Bone marrow (tissue), 2 donors: ENCODE results near the gene SRSF7.
"Not testable (repeated sequence)": the region's sequence is repeated elsewhere in the genome, so short reads cannot be mapped to it uniquely, and the experiment has no call there.

Source experiments
- DNase-seq, 2 donors: peaks; one replicate each; lab custom pipeline; 2025; lab: John Stamatoyannopoulos, UW

SRSF7 gene

DNA sequence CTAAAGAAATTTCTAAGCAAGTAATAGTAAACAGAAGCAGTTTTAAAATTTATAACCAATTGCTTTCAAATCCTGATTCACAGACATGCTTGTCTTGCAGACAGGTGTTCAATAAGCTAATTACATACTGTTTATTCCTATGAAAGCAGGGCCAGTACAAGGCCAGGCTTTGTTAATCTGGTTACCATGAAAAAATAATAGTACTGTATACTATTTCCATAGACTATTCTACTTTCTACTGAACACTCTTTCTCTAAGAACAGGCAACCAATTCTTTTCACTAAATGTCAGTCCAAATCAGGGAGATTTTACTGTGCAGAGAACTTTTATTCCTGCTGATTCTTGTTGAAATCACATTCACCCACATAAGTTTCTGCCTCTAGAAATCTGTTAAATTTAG lies 2.9 kb upstream of the SRSF7 start:
- DNase-seq = no peak

DNA sequence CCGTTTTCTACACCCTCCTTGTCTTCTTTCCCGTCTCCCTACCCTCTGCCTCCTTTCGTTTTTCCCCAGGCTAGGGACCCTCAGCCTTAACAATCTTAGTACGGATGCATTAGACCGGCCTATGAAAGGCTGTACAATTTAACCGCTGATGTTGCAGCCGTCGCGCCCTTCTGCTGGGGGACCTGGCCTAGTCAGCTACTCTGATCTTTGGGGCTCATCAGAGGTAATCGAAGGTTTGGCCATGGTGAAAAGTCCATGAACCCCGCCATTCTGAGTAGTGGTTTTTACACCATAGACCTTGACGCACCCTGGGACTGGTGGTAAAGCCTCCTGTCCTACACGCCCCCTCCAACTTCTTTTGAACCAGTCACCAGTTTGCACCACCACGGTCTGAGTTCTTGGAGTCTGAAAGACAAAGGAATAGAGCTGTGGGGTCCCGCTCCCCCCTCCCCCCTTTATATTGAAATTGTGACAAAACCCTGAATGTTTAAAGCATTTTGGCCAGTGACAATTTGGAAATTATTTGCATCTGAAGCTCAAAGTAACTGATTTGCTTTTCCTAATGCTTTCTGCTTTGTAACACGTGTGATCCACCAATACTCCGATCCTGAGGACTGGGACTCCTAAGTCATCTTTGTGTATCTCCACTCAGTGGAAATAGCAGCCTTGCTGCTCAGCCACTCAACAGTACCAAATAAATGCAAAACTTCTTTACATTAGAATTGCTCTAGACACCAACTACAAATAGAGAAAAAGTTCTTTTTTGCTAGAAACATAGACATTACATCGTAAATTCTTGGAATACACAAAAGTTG lies 642 bp upstream of the SRSF7 start:
- DNase-seq = no peak

DNA sequence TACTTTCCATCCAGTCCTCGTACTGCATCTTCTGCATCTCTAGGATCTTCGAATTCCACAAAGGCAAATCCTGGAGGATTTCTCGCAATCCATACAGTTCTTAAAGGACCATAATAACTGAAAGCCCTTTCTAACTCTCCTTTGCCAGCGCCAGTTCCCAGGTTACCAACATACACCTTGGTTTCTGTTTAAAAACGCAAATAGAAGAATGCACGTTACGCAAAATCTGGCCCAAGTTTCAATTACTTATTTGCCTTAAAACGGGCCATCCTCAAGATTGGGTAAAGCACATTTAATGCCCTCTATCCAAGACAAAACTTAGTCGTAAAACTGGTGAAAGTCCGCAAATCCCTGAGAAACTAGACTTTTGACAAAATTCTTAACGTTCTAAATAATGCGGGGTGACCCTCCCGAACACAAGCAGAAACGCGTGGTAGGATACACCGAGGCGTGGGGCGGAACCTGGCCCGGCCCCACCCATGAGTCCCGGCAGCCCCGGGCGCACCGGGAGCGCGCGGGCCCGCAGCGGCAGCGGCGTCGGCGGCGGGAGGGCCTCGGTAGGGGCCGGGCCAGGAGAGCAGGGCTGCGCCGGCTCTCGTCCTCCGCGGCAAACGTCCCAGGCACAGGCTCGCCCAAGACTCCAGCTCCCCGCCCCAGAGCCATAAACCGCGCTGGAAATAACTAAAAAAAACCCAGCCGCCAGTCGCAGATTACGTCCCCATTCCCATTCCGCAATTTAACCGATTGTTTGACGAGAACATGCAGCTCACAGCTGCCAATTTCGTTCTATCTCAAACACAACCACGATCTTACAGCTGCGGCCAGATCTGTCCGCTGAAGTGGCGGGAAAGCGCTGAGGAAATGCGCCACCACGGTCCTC lies 910 bp downstream of the SRSF7 start:
- no peak for DNase-seq

GRCh38 chr2:38748943-38749804 lies 2.0 kb downstream of the SRSF7 start:
- DNase-seq = no peak

DNA sequence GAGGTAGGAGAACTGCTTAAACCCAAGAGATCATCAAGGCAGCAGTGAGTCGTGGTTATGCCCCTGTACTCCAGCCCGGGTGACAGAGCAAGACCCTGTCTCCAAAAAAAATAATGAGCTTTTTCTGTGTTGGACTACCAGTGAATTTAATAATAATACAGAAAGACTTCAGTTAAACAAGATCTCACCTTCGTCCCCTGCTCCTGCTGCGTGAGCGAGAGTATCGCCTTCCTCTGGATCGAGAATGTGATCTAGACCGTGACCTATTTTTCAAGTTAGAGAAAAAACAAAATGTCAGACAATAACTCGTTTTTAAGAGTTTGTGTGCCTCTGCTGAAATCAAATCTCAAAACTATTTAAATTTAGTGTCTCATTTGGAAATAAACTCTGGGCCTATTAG lies 2.8 kb downstream of the SRSF7 start:
- DNase-seq = no peak

GRCh38 chr2:38747819-38748218 lies 3.3 kb downstream of the SRSF7 start:
- DNase-seq = no peak

- DNase-seq = no peak
These were observed 4.1 kb downstream of the SRSF7 start for GRCh38 chr2:38747007-38747424.

- no peak for DNase-seq
These were observed 5.9 kb downstream of the SRSF7 start for GRCh38 chr2:38745267-38745666.

- DNase-seq = no peak
These were observed 6.8 kb downstream of the SRSF7 start for GRCh38 chr2:38744399-38744780.

DNA sequence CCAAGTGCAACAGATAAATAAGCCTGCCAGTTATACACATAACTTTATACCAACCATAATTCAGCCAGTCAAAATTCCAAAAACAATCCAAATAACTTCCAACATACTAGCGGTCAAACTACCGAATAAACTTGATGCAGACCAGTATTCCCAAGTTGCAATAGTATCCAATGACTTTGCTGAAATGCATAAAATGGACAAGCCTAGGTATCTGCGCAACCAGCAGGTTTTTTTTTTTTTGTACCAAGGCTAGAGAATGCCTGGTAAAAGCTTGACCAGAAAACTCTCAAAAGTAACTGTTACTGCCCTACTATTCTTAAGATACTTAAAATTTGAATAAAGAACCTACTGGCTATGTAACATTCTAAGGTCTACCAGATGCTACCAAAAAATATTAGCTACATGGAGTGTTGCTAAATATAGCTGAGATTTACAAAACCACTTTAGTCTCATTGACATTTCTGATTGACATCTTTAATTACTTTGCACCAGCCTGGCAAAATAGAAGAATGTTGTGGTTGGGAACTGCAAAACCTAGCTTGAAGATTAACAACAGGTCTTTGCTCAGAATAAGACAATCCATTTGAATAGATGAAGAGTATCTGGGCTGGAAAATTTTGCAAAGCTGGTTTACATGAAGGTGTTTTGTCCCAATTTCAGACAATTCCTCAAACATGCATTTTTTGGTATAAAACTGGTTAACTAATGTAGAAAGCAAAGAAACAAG lies 7.3 kb downstream of the SRSF7 start:
- no peak for DNase-seq

- DNase-seq = no peak
These were observed 8.2 kb downstream of the SRSF7 start for GRCh38 chr2:38742797-38743559.

GRCh38 chr2:38740851-38741731 lies 10.1 kb downstream of the SRSF7 start:
- peak in 1 of 2 donors; percentile 46 for DNase-seq

- DNase-seq = no peak
These were observed 11.6 kb downstream of the SRSF7 start for GRCh38 chr2:38739524-38739923.

DNA sequence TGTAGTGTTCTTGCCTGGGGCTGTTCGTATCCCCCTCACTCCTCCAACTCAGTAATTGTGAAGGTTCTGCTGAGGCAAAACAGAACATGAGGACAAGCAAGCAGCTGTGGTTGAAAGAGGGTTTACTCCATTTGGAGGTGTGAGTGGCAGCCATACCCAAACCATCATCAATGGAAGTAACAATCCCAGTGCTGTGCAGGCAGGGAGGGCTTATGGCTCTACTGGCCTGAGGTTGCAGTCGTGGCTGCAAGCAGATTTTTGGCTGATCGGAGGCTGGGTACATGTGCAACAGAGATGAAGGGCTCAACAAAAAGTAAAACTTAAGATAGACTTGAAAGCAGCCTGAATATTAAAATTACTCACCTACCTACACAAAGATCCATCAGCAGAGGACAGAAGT lies 13.2 kb downstream of the SRSF7 start:
- DNase-seq = no peak

- DNase-seq = not testable (repeated sequence)
These were observed 14.0 kb downstream of the SRSF7 start for GRCh38 chr2:38737000-38737698.

GRCh38 chr2:38735999-38736320 lies 15.2 kb downstream of the SRSF7 start:
- DNase-seq = no peak

- DNase-seq = no peak
These were observed 16.7 kb downstream of the SRSF7 start for GRCh38 chr2:38734299-38735058.

DNA sequence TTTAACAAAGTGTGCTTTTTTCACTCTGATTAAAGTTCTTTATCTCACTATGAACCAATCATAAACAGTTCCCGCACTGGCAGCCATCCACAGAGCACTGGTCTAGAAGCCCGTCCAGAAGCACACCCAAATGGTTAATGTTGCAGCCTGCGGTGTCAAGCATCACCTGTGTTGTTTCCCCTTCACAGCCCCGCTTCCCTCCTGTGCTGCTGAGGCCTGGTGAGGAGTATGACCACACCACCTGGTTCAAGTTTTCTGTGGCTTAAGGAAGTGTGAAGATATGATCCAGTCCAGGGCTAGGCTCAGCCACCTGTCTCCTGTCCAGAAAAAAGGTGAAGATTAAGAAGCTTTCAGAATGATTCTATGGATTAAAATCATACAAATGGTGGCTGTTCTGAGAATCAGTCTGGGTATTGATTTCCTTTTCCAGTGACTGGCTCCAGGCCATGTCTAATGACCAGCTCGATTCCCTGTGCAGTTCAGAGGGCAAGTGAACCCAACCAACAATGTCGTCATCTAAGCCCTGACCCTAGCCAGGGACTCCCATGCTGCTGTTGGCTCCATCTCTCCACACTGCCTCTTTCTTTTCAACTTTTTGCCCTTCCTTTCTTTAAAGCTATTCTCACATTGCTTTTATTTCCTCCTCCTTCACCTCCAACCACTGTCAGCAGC lies 17.7 kb downstream of the SRSF7 start:
- DNase-seq = no peak
